ELR (cell line): ENCODE measurements around the gene CYTH4.
"Not testable (repeated sequence)": the region's sequence is repeated elsewhere in the genome, so short reads cannot be mapped to it uniquely, and the experiment has no call there.

Experiments
- DNase-seq: peaks from one replicate; pipeline ENCODE4 v3.0.0-alpha.2; 2015; ENCODE audit warnings: low read depth

The CYTH4 gene

GRCh38 chr22:37282385-37282677, at the start of gene CYTH4:
TSS of gene CYTH4 (plus strand) at chr22:37282508. CDS start at chr22:37282570, 62 bp downstream.
- DNase-seq = peak; percentile 44

DNA sequence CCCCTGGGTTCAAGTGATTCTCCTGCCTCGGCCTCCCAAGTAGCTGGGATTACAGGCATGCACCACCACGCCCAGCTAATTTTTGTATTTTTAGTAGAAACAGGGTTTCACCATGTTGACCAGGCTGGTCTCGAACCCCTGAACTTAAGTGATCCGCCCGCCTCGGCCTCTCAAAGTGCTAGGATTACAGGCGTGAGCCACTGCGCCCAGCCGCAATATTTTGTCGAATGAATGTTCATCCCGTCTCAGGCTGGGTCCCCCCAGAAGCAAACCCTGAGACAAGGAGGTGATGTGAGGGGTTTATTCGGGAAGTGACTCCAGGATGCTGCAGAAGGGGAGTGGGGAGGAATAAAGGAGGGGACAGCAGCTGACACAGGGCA, 48.9 kb upstream of the CYTH4 start:
- not testable (repeated sequence) for DNase-seq

DNA sequence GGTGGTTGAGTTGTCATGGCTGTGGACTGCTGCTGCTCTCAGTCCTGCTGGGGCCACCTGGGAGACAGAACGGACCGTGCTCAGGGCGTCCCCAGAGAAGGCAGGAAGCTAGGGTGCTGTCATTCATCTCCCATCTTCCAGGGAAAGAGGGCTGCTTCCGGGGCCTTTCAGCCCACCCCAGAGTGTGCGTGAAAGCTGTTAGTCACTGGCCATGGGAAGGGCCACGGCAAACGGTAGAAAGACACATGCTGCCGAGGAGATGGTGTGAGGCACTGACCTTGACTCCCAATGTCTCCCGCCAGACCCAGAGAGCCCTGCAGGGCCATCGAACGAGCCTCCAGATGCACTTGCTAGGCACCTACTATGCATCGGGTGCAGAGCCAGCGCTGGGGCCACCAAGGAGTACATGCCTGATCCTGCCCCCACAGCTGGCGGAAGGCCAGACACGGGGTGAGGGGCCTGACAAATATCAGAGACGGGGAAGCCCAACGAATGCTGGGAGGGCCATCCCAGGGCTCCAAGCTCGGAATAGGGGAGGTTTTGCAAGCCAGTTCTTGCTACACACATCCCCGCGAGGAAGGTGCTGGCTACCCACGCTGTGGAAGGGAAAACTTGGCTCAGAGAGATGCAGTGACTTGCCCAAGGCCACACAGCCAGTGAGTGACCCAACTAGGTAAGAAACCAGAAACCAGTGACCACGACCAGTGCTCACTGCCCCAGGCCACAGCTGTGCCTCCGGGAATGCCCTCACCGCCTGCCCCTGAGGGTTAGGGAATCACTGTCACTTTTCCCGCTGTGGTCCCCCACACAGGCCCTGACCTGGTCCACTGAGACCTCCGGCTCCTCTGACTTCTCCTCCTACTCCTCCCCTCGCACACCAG, 48.3 kb upstream of the CYTH4 start:
- no peak for DNase-seq

- DNase-seq = no peak
Measured at GRCh38 chr22:37234736-37235711, 47.3 kb upstream of the CYTH4 start.

GRCh38 chr22:37235897-37236607, 46.3 kb upstream of the CYTH4 start:
- no peak for DNase-seq

- DNase-seq = no peak
Measured at GRCh38 chr22:37237371-37238268, 44.7 kb upstream of the CYTH4 start.

GRCh38 chr22:37239336-37240239, 42.7 kb upstream of the CYTH4 start:
- DNase-seq = no peak

DNA sequence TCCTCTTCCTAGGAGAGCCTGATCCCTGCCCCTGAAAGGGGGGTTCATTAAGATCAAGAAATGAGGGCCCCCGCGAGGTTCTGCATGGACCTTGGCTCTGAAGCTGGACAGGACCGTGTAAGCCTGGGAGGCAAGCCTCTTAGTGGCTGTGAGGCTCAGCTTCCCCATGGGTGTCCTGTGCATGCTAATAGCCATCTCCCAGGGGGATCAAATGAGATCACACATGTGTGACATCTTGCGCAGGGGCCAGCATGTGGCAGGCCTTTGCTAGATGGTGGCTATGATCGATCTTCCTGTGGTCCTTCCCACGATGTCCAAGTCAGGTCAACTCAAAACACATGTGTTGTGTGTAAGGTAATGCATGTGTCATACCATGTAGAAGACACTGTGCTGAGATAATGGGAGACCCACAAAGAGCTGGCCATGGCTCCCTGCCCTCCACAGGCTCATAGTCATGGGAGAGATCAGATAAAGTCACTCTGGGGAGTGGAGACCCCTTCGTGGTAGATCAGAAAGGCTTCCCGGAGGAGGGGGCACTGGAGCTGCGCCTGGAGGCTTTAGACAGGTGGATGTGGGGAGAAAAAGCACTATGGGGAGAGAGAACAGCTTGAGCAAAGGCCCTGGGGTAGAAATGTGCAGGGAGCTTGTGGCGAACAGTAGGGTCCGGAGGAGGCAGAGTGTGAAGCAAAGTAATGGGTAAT, 41.9 kb upstream of the CYTH4 start:
- DNase-seq = no peak

GRCh38 chr22:37240941-37241320, 41.4 kb upstream of the CYTH4 start:
- no peak for DNase-seq

GRCh38 chr22:37241351-37242142, 40.8 kb upstream of the CYTH4 start:
- DNase-seq = no peak

- DNase-seq = peak; percentile 79
Measured at GRCh38 chr22:37242395-37242918, 39.9 kb upstream of the CYTH4 start.

GRCh38 chr22:37243402-37244113, 38.8 kb upstream of the CYTH4 start:
- DNase-seq = no peak

DNA sequence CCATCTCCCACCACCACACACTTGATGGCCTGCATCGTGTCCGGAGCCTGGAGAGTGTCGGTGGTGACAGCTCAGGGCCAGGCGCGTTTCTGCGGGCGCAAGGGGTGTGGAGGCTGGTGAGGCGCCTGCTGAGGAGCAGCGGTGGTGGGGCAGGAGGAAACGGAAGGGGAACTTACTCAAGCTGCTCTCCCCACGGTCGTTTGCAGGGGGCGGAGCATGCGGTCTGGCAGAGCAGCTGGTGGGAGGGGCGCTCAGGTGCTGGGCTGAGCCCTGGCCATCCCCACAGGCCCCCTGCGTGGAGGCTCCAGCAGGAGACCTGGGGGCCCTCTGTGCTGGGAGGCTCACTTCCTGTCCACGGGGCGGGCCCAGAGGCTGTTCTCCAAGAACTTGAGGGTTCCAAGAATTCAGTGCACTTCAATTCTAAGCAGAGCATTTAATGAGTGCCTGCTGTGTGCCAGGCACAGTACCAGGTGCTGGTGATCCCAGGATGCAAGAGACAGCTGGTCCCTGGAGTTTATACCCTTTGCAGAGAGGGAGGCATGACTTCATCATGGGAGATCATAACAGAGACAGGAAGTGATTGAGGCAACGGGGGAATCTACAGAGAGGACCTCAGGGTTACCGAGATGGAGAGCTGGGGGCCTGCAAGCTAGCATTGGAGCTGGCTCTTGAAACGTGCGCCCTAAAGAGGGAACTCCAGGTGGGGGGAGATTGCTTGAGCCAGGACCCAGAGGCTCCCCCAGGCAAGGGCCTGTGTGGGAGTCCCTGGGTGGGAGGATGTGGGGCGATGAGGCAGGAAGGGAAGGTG, 38.0 kb upstream of the CYTH4 start, which contains the start of gene RAC2:
Gene RAC2 (minus strand): TSS at position 156 of the 808 bp plus-strand sequence. CDS start 121 bp downstream, at position 35.
- peak; percentile 84 for DNase-seq

DNA sequence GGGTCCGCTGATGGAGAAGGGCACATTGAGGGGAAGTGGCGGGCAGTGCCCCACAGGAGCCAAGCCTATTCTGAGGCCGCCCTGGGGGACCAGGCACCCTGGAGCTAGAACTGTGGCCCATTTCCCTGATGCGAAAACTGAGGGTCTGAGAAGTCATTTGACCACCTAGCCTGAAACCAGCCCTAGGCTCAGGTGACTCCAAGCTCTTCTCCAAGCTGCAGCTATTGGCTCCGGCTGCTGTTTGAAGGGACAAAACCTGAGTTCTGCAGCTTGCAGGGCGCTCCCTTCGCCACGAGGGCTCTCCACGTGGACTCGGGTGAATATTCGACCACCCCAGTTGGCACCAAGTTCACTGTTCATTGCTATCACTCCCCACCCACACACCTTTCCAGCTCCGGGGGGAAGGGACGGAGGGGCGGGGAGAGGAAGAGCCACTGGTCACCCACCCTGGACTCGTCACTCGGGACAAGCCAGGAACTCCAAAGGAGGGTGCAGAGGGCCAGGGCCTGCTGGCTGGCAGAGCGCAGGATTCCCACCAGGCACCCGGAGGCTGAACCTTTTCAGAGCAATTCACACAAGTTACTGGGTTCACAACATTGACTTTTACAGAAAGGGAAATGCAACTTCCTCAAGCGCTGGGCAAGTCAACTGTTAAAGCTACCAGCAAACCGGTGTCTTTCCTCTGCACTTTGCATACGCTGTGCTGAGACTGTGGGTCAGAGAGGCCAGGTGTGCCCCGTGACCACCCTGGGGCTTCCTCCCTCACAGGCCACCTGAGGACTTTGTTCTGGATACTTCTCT, 37.2 kb upstream of the CYTH4 start:
- DNase-seq = no peak

GRCh38 chr22:37245740-37246139, 36.6 kb upstream of the CYTH4 start:
- DNase-seq = no peak

- DNase-seq = peak; percentile 62
Measured at GRCh38 chr22:37248251-37248650, 34.1 kb upstream of the CYTH4 start.
